HG03378 (cell line): ENCODE results near the gene KRT37.
"Not testable (repeated sequence)": the region's sequence is repeated elsewhere in the genome, so short reads cannot be mapped to it uniquely, and the experiment has no call there.

Experiments
- ATAC-seq: cut with Tn5 transposase; IDR thresholded peaks from one replicate; pipeline ENCODE4 v1.9.1; 2021; ENCODE audit warnings: mild to moderate bottlenecking, moderate library complexity; ENCODE audit not compliant: unreplicated experiment

Gene KRT37

GRCh38 chr17:41437254-41437653, 12.9 kb upstream of the KRT37 start:
- ATAC-seq = no peak

- ATAC-seq = no peak
Measured at GRCh38 chr17:41434415-41434814, 10.0 kb upstream of the KRT37 start.

GRCh38 chr17:41434005-41434404, 9.6 kb upstream of the KRT37 start:
- no peak for ATAC-seq

GRCh38 chr17:41433586-41433985, 9.2 kb upstream of the KRT37 start:
- no peak for ATAC-seq

- not testable (repeated sequence) for ATAC-seq
Measured at GRCh38 chr17:41430376-41430775, 6.0 kb upstream of the KRT37 start.

- no peak for ATAC-seq
Measured at GRCh38 chr17:41429667-41430066, 5.3 kb upstream of the KRT37 start.

GRCh38 chr17:41428591-41429291, 4.4 kb upstream of the KRT37 start:
- ATAC-seq = no peak

GRCh38 chr17:41422586-41422985, 1.8 kb downstream of the KRT37 start:
- not testable (repeated sequence) for ATAC-seq

GRCh38 chr17:41421617-41422016, 2.8 kb downstream of the KRT37 start:
- no peak for ATAC-seq

GRCh38 chr17:41421116-41421515, 3.3 kb downstream of the KRT37 start:
- no peak for ATAC-seq

GRCh38 chr17:41420134-41420533, 4.3 kb downstream of the KRT37 start:
- ATAC-seq = no peak

- no peak for ATAC-seq
Measured at GRCh38 chr17:41419716-41420115, 4.7 kb downstream of the KRT37 start.

GRCh38 chr17:41418116-41418860, 6.1 kb downstream of the KRT37 start:
- ATAC-seq = no peak

- no peak for ATAC-seq
Measured at GRCh38 chr17:41417576-41418015, 6.8 kb downstream of the KRT37 start.

- no peak for ATAC-seq
Measured at GRCh38 chr17:41417127-41417526, 7.3 kb downstream of the KRT37 start.

GRCh38 chr17:41416479-41416878, 7.9 kb downstream of the KRT37 start:
- ATAC-seq = no peak

GRCh38 chr17:41415833-41416335, 8.5 kb downstream of the KRT37 start:
- no peak for ATAC-seq

GRCh38 chr17:41415411-41415810, 9.0 kb downstream of the KRT37 start:
- ATAC-seq = no peak

GRCh38 chr17:41413982-41414381, 10.4 kb downstream of the KRT37 start:
- ATAC-seq = no peak

- no peak for ATAC-seq
Measured at GRCh38 chr17:41413353-41413957, 10.9 kb downstream of the KRT37 start.

GRCh38 chr17:41411072-41411840, 13.1 kb downstream of the KRT37 start:
- ATAC-seq = no peak
